Uterus (tissue), 4 donors: ENCODE data around the gene HOOK1. TPM values are rescaled to one million over a fixed set of nuclear protein-coding genes. Genes with fewer than 3 reads are reported as not detected.

ENCODE experiments used
- DNase-seq, 2 donors: peaks; one replicate each; pipeline ENCODE4 v3.0.0-alpha.2; 2019 to 2020
- H3K27ac ChIP-seq, 2 donors: fragments of 200-600 bp; sonication (generic); 1 replicate in 1 of 2; 2 replicates in 1 of 2; pipeline ENCODE4 v1.5.1; 2016 to 2018
- H3K27me3 ChIP-seq, 2 donors: fragments of 200-600 bp; sonication (generic); one replicate each; pipeline ENCODE4 v1.5.1; 2018 to 2019; ENCODE audit warnings: control low read depth in 1 of 2
- H3K36me3 ChIP-seq, 2 donors: fragments of 200-600 bp; sonication (generic); one replicate each; pipeline ENCODE4 v1.5.1; 2019; ENCODE audit warnings: control low read depth in 1 of 2
- H3K4me1 ChIP-seq, 2 donors: fragments of 200-600 bp; sonication (generic); one replicate each; pipeline ENCODE4 v1.5.1; 2018 to 2019; ENCODE audit warnings: control low read depth in 1 of 2
- H3K4me3 ChIP-seq, 2 donors: fragments of 200-600 bp; sonication (generic); 1 replicate in 1 of 2; 2 replicates in 1 of 2; pipeline ENCODE4 v1.5.1; 2018 to 2019; ENCODE audit warnings: mild to moderate bottlenecking in 1 of 2
- H3K9me3 ChIP-seq, 2 donors: fragments of 200-600 bp; sonication (generic); one replicate each; pipeline ENCODE4 v1.5.1; 2019; ENCODE audit warnings: control low read depth in 1 of 2
- POLR2A ChIP-seq, 2 donors: fragments of 450-650 bp; IDR thresholded peaks; one replicate each; pipeline ENCODE4 v1.6.1; 2016; ENCODE audit warnings: antibody characterized with exemption in 2 of 2, mild to moderate bottlenecking in 1 of 2, moderate library complexity in 1 of 2
- intact Hi-C: fragments of 100-400 bp; cut with DNase I; formaldehyde crosslinking; loops from one replicate; pipeline ENCODE4 v1.15.1; 2023; ENCODE audit warnings: low total_unique reads
- total RNA-seq, 4 donors: library from RNA; depleted of rRNA in 3 of 4; stranded (reverse); fragments of >200 nt in 3 of 4; gene quantifications; one replicate each; pipeline versions ENCODE4 v1.1.0 to v1.2.4, GENCODE V29; 2014 to 2023
- TF ChIP-seq, protein P1 (sequence below), 4 experiments: fragments of 200-600 bp in 2 of 4; fragments of 450-650 bp in 2 of 4; sonication (generic) in 2 of 4; IDR thresholded peaks; one replicate each; pipeline ENCODE4 v1.5.1; 2016 to 2019; ENCODE audit warnings: antibody characterized with exemption in 4 of 4, mild to moderate bottlenecking in 2 of 4, moderate library complexity in 1 of 4
- donor health status: DM: yes; HTN: yes; CAD: no.

The HOOK1 gene
- total RNA-seq: 1 to 10 TPM in 2 of 4 donors, under 1 TPM in 1, not detected in 1; 0.59 to 6.9 (median 3.3) TPM

DNA sequence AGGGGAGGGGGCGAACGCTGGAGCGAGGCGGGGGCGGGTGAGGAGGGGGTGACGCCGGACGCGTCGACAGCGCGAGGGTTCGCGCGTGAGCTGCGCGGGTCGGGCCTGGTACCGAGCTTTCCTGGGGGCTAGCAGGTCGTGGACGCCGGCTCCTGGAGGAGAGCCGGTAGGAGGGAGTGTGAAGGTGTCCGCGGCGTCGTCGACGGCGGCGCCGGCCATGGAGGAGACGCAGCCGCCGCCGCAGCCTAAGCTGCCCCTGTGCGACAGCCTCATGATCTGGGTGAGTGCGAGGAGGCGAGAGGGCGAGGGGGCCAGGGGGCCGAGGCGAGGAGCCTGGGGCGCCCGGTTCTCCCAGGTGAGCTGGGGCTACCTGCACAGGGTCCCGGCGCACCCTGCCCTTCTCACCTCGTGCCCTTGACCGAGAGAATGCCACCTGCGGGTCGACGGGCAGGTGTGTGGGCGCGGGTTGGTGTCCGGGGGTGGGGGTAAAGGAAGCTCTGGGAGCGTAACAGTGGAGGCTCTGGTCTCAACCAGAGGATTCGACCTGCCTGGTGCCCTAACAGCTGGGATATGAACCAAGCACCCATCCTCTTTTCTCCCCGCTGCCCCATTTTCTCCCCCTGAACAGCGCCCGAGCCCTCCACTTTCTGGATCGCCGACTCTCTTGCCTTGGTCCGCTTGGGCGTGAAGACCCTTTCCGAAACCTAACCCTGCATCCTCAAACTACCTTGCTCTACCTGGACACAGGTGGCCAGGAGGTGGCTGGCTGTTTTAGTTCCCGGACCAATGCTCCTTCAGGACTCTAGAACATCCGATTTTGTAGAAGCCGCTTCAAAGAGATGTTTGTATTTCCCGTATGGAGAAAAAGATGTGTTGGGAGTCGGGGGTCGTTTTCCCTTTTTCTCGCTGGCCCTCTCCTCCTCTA, at the start of gene HOOK1:
TSS of gene HOOK1 (plus strand) at position 49 of the 925 bp plus-strand sequence. CDS start at position 218, 169 bp downstream.
- Histone ChIP-seq H3K9me3 (no peaks in the 10 kb centered on the region), H3K4me1 (no peaks in the 10 kb centered on the region), H3K4me3 (peak within 1 kb of the TSS in 1 of 2 donors; percentile 30), H3K27ac (no peak within 1 kb of the TSS), H3K36me3 (no peaks in the 10 kb centered on the region), H3K27me3 (peaks cover 6 to 32% of the 10 kb centered on the region in 2 donors)
- intact Hi-C loops: no loop called here
- TF ChIP-seq POLR2A (IDR thresholded peaks at IDR 0.05): peak in 1 of 2 donors; percentile 29
- TF ChIP-seq, protein P1, sequence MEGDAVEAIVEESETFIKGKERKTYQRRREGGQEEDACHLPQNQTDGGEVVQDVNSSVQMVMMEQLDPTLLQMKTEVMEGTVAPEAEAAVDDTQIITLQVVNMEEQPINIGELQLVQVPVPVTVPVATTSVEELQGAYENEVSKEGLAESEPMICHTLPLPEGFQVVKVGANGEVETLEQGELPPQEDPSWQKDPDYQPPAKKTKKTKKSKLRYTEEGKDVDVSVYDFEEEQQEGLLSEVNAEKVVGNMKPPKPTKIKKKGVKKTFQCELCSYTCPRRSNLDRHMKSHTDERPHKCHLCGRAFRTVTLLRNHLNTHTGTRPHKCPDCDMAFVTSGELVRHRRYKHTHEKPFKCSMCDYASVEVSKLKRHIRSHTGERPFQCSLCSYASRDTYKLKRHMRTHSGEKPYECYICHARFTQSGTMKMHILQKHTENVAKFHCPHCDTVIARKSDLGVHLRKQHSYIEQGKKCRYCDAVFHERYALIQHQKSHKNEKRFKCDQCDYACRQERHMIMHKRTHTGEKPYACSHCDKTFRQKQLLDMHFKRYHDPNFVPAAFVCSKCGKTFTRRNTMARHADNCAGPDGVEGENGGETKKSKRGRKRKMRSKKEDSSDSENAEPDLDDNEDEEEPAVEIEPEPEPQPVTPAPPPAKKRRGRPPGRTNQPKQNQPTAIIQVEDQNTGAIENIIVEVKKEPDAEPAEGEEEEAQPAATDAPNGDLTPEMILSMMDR (IDR thresholded peaks at IDR 0.05): no peak
- no peak for DNase-seq

DNA sequence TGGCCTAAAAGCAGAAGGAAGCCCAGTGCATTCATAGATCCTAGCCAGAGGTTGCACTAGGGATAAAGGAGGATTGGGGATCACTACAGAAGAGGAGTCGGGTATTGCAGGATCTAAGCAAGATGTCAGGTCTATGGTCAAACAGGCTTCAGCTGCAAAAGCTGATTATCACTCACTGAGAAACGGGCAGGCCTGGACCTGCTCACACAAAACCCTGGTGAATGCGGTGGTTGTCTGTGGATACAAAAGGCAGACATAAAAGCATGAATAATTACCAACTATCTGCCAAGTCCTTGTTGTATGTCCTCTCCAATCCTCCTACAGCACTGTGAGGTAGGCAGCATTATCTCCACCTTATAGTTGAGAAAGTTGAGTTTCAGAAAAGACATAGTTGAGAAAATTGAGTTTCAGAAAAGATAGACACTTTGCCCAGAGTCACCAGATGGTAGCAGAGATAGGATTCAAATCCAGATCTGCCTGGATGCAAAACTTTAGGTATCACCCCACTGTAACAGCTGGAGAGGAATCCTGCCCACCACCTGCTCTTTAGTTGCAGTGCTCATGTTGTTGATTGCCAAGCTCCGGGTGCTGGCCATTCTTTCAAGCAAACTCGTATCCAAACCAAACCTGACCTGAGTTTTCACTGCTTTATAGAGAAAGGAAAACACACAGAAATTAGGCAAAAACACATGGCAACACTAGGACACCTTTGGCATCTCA, 49.6 kb upstream of the HOOK1 start:
- Histone ChIP-seq H3K9me3 (no peaks in the 10 kb centered on the region), H3K27ac (no peak overlapping the region), H3K4me3 (no peak overlapping the region), H3K36me3 (no peaks in the 10 kb centered on the region), H3K4me1 (no peaks in the 10 kb centered on the region), H3K27me3 (no peaks in the 10 kb centered on the region)
- DNase-seq: no peak
- TF ChIP-seq POLR2A (IDR thresholded peaks at IDR 0.05): no peak
- TF ChIP-seq, protein P1 (IDR thresholded peaks at IDR 0.05): no peak
- intact Hi-C loops: no loop called here

DNA sequence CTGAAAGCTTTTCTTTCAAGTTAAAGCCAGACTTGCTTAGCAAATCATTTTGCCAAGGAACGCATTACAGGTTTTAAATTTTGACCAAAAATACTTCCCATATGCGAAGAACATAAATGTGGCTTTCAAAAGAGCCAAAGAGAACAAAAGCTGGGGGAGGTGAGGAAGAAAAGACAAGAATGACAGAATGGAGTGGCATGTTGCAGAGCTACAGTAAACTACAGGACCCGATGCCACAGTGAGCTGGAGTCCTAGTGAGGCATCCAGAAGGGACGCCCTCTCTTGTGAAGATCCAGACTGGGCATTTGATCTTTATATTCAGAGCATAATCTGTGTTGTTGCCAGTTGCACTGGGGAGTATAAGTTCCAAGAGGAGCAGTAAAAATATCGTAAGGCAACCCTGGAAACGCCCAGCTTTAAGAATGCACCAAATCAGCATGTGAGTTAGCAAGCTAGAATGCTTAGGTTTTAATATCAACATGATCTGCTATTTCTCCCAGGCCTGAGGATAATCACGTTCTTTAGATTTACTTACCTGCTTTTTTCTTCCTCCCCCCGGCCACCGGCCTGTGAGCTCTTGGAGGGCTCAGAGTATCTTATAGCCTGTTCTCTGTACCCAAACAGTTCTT, 48.4 kb upstream of the HOOK1 start:
- H3K36me3 ChIP-seq: no peaks in the 10 kb centered on the region
- DNase-seq: no peak
- intact Hi-C loops: no loop called here
- no peak for TF ChIP-seq POLR2A (IDR thresholded peaks at IDR 0.05)
- TF ChIP-seq, protein P1 (IDR thresholded peaks at IDR 0.05): no peak
- no peaks in the 10 kb centered on the region for H3K4me1 ChIP-seq
- H3K27me3 ChIP-seq: no peaks in the 10 kb centered on the region
- no peaks in the 10 kb centered on the region for H3K9me3 ChIP-seq
- H3K4me3 ChIP-seq: no peak overlapping the region
- H3K27ac ChIP-seq: no peak overlapping the region

DNA sequence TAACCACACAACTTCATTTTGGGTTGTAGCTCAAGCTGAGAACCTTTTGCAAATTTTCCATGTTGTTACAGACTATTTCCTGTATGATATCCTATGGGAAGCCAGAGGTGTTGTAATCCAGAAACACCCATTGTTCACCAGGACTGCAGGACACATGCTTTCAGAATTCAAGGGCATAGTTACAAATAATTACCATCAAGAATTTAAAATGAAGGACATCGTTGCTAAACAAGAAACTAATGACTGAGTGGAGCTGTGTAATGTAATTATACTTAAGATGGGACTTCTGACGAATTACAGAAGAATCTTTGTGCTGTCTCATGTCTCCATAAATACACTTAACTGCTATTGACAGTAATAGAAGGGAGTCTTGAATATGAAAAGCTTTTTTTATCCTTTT, 47.6 kb upstream of the HOOK1 start:
- Histone ChIP-seq H3K4me1 (no peaks in the 10 kb centered on the region), H3K27ac (no peak overlapping the region), H3K27me3 (no peaks in the 10 kb centered on the region), H3K4me3 (no peak overlapping the region), H3K9me3 (no peaks in the 10 kb centered on the region), H3K36me3 (no peaks in the 10 kb centered on the region)
- TF ChIP-seq, protein P1 (IDR thresholded peaks at IDR 0.05): no peak
- no peak for TF ChIP-seq POLR2A (IDR thresholded peaks at IDR 0.05)
- intact Hi-C loops: no loop called here
- no peak for DNase-seq
